Measurements from ENCODE around the gene ZBTB5. TPM values are rescaled to one million over a fixed set of nuclear protein-coding genes. Genes with fewer than 3 reads are reported as not detected.

The ZBTB5 gene
- polyA plus RNA-seq, 6 donors from 2014 or later: 1.1 to 2.8 (median 1.8) TPM

GRCh38 chr9:37455884-37456647 lies 9.2 kb downstream of the ZBTB5 start:
- Mint-ChIP-seq H3K4me3 (peak overlapping the region in 2 of 8 donors; percentile 10 to 22), H3K4me1 (peaks cover 46 to 70% (median 68%) of the 10 kb centered on the region in 3 donors)

GRCh38 chr9:37454238-37454637 lies 11.0 kb downstream of the ZBTB5 start:
- DNase-seq (no peak), ATAC-seq (ENCODE audit: low read depth in 2 of 2) (no peak)
- Mint-ChIP-seq H3K36me3 (peaks cover 0 to 10% of the 10 kb centered on the region in 2 donors), H3K27ac (peak overlapping the region in 2 of 6 donors; percentile 18 to 42), H3K27me3 (no peaks in the 10 kb centered on the region), H3K9me3 (no peaks in the 10 kb centered on the region), H3K4me1 (peaks cover 46 to 64% (median 60%) of the 10 kb centered on the region in 3 donors), H3K4me3 (no peak overlapping the region)

More at GRCh38 chr9:37455884-37456647, 9.2 kb downstream of the ZBTB5 start:
- no peak for ATAC-seq (ENCODE audit: low read depth in 2 of 2)
- Mint-ChIP-seq H3K9me3 (no peaks in the 10 kb centered on the region), H3K27me3 (no peaks in the 10 kb centered on the region), H3K36me3 (peaks cover 0 to 4% of the 10 kb centered on the region in 2 donors), H3K27ac (peak overlapping the region in 2 of 6 donors; percentile 14 to 53)
- no peak for DNase-seq

- H3K4me1 Mint-ChIP-seq: peaks cover 46 to 64% (median 58%) of the 10 kb centered on the region in 3 donors
- ATAC-seq (ENCODE audit: low read depth in 2 of 2) (no peak), DNase-seq (no peak)
- H3K9me3 Mint-ChIP-seq: no peaks in the 10 kb centered on the region
- no peaks in the 10 kb centered on the region for H3K27me3 Mint-ChIP-seq
- H3K36me3 Mint-ChIP-seq: peaks cover 0 to 10% of the 10 kb centered on the region in 2 donors
- H3K27ac Mint-ChIP-seq: peak overlapping the region in 3 of 6 donors; percentile 1 to 42 (median 18)
- H3K4me3 Mint-ChIP-seq: no peak overlapping the region
Observed at GRCh38 chr9:37453827-37454226, 11.4 kb downstream of the ZBTB5 start.

GRCh38 chr9:37452611-37453010 lies 12.6 kb downstream of the ZBTB5 start:
- ATAC-seq (ENCODE audit: low read depth in 2 of 2) (no peak), DNase-seq (no peak)
- Mint-ChIP-seq H3K27me3 (no peaks in the 10 kb centered on the region), H3K9me3 (no peaks in the 10 kb centered on the region), H3K4me1 (peaks cover 44 to 61% (median 60%) of the 10 kb centered on the region in 3 donors), H3K36me3 (peaks cover 0 to 10% of the 10 kb centered on the region in 2 donors), H3K27ac (peak overlapping the region in 3 of 6 donors; percentile 5 to 88 (median 42)), H3K4me3 (no peak overlapping the region)

GRCh38 chr9:37451628-37452027 lies 13.6 kb downstream of the ZBTB5 start:
- DNase-seq (no peak), ATAC-seq (ENCODE audit: low read depth in 2 of 2) (no peak)
- H3K27me3 Mint-ChIP-seq: no peaks in the 10 kb centered on the region
- H3K36me3 Mint-ChIP-seq: peaks cover 0 to 10% of the 10 kb centered on the region in 2 donors
- H3K27ac Mint-ChIP-seq: peak overlapping the region in 4 of 6 donors; percentile 42 to 88 (median 78)
- no peak overlapping the region for H3K4me3 Mint-ChIP-seq
- no peaks in the 10 kb centered on the region for H3K9me3 Mint-ChIP-seq
- peaks cover 45 to 59% (median 55%) of the 10 kb centered on the region in 3 donors for H3K4me1 Mint-ChIP-seq

GRCh38 chr9:37449862-37450632 lies 15.2 kb downstream of the ZBTB5 start:
- Mint-ChIP-seq H3K9me3 (no peaks in the 10 kb centered on the region), H3K27me3 (no peaks in the 10 kb centered on the region), H3K36me3 (peaks cover 0 to 6% of the 10 kb centered on the region in 2 donors), H3K27ac (peak overlapping the region in 2 of 6 donors; percentile 4 to 46), H3K4me1 (peaks cover 39 to 58% (median 52%) of the 10 kb centered on the region in 3 donors), H3K4me3 (no peak overlapping the region)
- ATAC-seq (ENCODE audit: low read depth in 2 of 2) (peak in 1 of 2 donors; percentile 42), DNase-seq (no peak)

- no peaks in the 10 kb centered on the region for H3K9me3 Mint-ChIP-seq
- H3K27ac Mint-ChIP-seq: no peak overlapping the region
- peaks cover 17 to 41% (median 31%) of the 10 kb centered on the region in 3 donors for H3K4me1 Mint-ChIP-seq
- ATAC-seq (ENCODE audit: low read depth in 2 of 2) (no peak), DNase-seq (no peak)
- H3K36me3 Mint-ChIP-seq: peaks cover under 1 to 6% of the 10 kb centered on the region in 2 donors
- H3K4me3 Mint-ChIP-seq: no peak overlapping the region
- no peaks in the 10 kb centered on the region for H3K27me3 Mint-ChIP-seq
Observed at GRCh38 chr9:37447111-37447510, 18.1 kb downstream of the ZBTB5 start.

GRCh38 chr9:37446401-37446800 lies 18.8 kb downstream of the ZBTB5 start:
- H3K27ac Mint-ChIP-seq: peak overlapping the region in 2 of 6 donors; percentile 27 to 39

GRCh38 chr9:37445832-37446231 lies 19.4 kb downstream of the ZBTB5 start:
- Mint-ChIP-seq H3K27ac (peak overlapping the region in 3 of 6 donors; percentile 26 to 63 (median 51)), H3K27me3 (no peaks in the 10 kb centered on the region), H3K4me3 (no peak overlapping the region), H3K36me3 (peaks cover 9 to 14% of the 10 kb centered on the region in 2 donors), H3K4me1 (peaks cover 14 to 40% (median 29%) of the 10 kb centered on the region in 3 donors), H3K9me3 (no peaks in the 10 kb centered on the region)
- no peak for ATAC-seq (ENCODE audit: low read depth in 2 of 2)
- no peak for DNase-seq

More at GRCh38 chr9:37446401-37446800, 18.8 kb downstream of the ZBTB5 start:
- Mint-ChIP-seq H3K27me3 (no peaks in the 10 kb centered on the region), H3K9me3 (no peaks in the 10 kb centered on the region), H3K4me3 (no peak overlapping the region), H3K36me3 (peaks cover 8 to 12% of the 10 kb centered on the region in 2 donors), H3K4me1 (peaks cover 14 to 42% (median 27%) of the 10 kb centered on the region in 3 donors)
- ATAC-seq (ENCODE audit: low read depth in 2 of 2): no peak
- DNase-seq: no peak

- peaks cover 9 to 12% of the 10 kb centered on the region in 2 donors for H3K36me3 Mint-ChIP-seq
- peaks cover 14 to 39% (median 29%) of the 10 kb centered on the region in 3 donors for H3K4me1 Mint-ChIP-seq
- H3K4me3 Mint-ChIP-seq: no peak overlapping the region
- H3K27ac Mint-ChIP-seq: peak overlapping the region in 2 of 6 donors; percentile 9 to 50
- H3K27me3 Mint-ChIP-seq: no peaks in the 10 kb centered on the region
- no peak for DNase-seq
- no peak for ATAC-seq (ENCODE audit: low read depth in 2 of 2)
- H3K9me3 Mint-ChIP-seq: no peaks in the 10 kb centered on the region
Observed at GRCh38 chr9:37444890-37445289, 20.4 kb downstream of the ZBTB5 start.

- no peaks in the 10 kb centered on the region for H3K27me3 Mint-ChIP-seq
- no peaks in the 10 kb centered on the region for H3K9me3 Mint-ChIP-seq
- peaks cover 7 to 9% of the 10 kb centered on the region in 2 donors for H3K36me3 Mint-ChIP-seq
- peak overlapping the region in 1 of 8 donors; percentile 25 for H3K4me3 Mint-ChIP-seq
- peaks cover 14 to 39% (median 29%) of the 10 kb centered on the region in 3 donors for H3K4me1 Mint-ChIP-seq
- DNase-seq: no peak
- no peak for ATAC-seq (ENCODE audit: low read depth in 2 of 2)
- H3K27ac Mint-ChIP-seq: peak overlapping the region in 2 of 6 donors; percentile 54 to 80
Observed at GRCh38 chr9:37443566-37443965, 21.7 kb downstream of the ZBTB5 start.

GRCh38 chr9:37442556-37442955 lies 22.7 kb downstream of the ZBTB5 start:
- Mint-ChIP-seq H3K4me3 (no peak overlapping the region), H3K4me1 (peaks cover 14 to 35% (median 29%) of the 10 kb centered on the region in 3 donors), H3K9me3 (no peaks in the 10 kb centered on the region), H3K27me3 (no peaks in the 10 kb centered on the region), H3K27ac (peak overlapping the region in 1 of 6 donors; percentile 26), H3K36me3 (peaks cover 11 to 16% of the 10 kb centered on the region in 2 donors)
- DNase-seq (no peak), ATAC-seq (ENCODE audit: low read depth in 2 of 2) (no peak)

GRCh38 chr9:37441776-37442370 lies 23.4 kb downstream of the ZBTB5 start:
- peaks cover 10 to 29% (median 27%) of the 10 kb centered on the region in 3 donors for H3K4me1 Mint-ChIP-seq
- H3K27ac Mint-ChIP-seq: peak overlapping the region in 3 of 6 donors; percentile 26 to 33 (median 30)
- no peak overlapping the region for H3K4me3 Mint-ChIP-seq
- no peaks in the 10 kb centered on the region for H3K27me3 Mint-ChIP-seq
- no peak for ATAC-seq (ENCODE audit: low read depth in 2 of 2)
- no peaks in the 10 kb centered on the region for H3K9me3 Mint-ChIP-seq
- H3K36me3 Mint-ChIP-seq: peaks cover 12 to 23% of the 10 kb centered on the region in 2 donors
- no peak for DNase-seq

All from naive B cell (primary cell).